ENCODE measurements around the gene CDC23.

DNA sequence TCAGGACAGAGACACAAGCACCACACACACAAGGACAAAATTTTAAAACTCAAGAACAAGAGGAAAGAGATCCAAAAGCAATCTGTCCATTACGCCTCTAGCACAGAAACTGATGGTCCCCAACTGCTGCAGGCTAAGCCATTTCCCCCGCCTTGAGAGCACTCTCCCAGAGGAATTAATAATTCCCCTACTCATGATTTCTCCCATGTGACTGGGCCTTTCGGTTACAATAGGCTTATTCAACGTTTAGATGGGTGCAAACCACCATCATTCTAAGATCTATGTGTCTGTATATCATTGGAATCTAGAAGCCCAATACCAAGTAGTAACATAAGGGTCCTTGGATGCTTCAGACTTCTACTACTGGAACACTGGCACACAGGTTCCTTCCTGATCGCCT, 53.5 kb downstream of the CDC23 start:
- TF ChIP-seq, protein P1, sequence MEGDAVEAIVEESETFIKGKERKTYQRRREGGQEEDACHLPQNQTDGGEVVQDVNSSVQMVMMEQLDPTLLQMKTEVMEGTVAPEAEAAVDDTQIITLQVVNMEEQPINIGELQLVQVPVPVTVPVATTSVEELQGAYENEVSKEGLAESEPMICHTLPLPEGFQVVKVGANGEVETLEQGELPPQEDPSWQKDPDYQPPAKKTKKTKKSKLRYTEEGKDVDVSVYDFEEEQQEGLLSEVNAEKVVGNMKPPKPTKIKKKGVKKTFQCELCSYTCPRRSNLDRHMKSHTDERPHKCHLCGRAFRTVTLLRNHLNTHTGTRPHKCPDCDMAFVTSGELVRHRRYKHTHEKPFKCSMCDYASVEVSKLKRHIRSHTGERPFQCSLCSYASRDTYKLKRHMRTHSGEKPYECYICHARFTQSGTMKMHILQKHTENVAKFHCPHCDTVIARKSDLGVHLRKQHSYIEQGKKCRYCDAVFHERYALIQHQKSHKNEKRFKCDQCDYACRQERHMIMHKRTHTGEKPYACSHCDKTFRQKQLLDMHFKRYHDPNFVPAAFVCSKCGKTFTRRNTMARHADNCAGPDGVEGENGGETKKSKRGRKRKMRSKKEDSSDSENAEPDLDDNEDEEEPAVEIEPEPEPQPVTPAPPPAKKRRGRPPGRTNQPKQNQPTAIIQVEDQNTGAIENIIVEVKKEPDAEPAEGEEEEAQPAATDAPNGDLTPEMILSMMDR (IDR thresholded peaks at IDR 0.05): no peak
- TF ChIP-seq POLR2A (IDR thresholded peaks at IDR 0.05): no peak
